B cell (primary cell): Measurements from ENCODE around the gene VSTM2L.

Experiments used
- EZH2 ChIP-seq: IDR thresholded peaks from 2 replicates; pipeline ENCODE4 v1.6.1; 2012; ENCODE audit warnings: borderline replicate concordance, low read depth, mild to moderate bottlenecking, moderate library complexity, low read length; ENCODE audit not compliant: insufficient read depth, poor library complexity, severe bottlenecking
- TF ChIP-seq, protein P1 (sequence below): fragments of 200-600 bp; IDR thresholded peaks from one replicate; pipeline ENCODE4 v1.8.0; 2022; ENCODE audit warnings: antibody characterized with exemption, mild to moderate bottlenecking

GRCh38 chr20:37869334-37869861 lies 33.5 kb upstream of the VSTM2L start:
- TF ChIP-seq, protein P1, sequence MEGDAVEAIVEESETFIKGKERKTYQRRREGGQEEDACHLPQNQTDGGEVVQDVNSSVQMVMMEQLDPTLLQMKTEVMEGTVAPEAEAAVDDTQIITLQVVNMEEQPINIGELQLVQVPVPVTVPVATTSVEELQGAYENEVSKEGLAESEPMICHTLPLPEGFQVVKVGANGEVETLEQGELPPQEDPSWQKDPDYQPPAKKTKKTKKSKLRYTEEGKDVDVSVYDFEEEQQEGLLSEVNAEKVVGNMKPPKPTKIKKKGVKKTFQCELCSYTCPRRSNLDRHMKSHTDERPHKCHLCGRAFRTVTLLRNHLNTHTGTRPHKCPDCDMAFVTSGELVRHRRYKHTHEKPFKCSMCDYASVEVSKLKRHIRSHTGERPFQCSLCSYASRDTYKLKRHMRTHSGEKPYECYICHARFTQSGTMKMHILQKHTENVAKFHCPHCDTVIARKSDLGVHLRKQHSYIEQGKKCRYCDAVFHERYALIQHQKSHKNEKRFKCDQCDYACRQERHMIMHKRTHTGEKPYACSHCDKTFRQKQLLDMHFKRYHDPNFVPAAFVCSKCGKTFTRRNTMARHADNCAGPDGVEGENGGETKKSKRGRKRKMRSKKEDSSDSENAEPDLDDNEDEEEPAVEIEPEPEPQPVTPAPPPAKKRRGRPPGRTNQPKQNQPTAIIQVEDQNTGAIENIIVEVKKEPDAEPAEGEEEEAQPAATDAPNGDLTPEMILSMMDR = no peak
- TF ChIP-seq EZH2 = no peak
